Heart left ventricle (tissue), 16 donors: ENCODE measurements around the gene RXFP3. TPM values are rescaled to one million over a fixed set of nuclear protein-coding genes. Genes with fewer than 3 reads are reported as not detected.

Experiments
- ATAC-seq, 4 donors: fragments of 200-7000 bp; cut with Tn5 transposase; one replicate each; pipeline ENCODE4 v1.9.1; 2020 to 2022; ENCODE audit warnings: moderate library complexity in 4 of 4, mild to moderate bottlenecking in 3 of 4, moderate number of reproducible peaks in 1 of 4
- DNase-seq, 5 donors: peaks; one replicate each; pipeline ENCODE4 v3.0.0-alpha.2; 2020
- H3K27ac ChIP-seq, 12 donors: fragments of 200-600 bp; sonication (generic) in 4 of 12; one replicate each; pipeline versions ENCODE4 v1.5.0 to v1.8.0; 2016 to 2022; ENCODE audit warnings: mild to moderate bottlenecking in 2 of 12
- H3K27me3 ChIP-seq, 9 donors: fragments of 200-600 bp; sonication (generic) in 2 of 9; one replicate each; pipeline versions ENCODE4 v1.5.1 to v1.8.0; 2016 to 2022; ENCODE audit warnings: mild to moderate bottlenecking in 3 of 9
- H3K36me3 ChIP-seq, 9 donors: fragments of 200-600 bp; sonication (generic) in 2 of 9; one replicate each; pipeline versions ENCODE4 v1.5.0 to v1.8.0; 2018 to 2022; ENCODE audit warnings: mild to moderate bottlenecking in 2 of 9
- H3K4me1 ChIP-seq, 12 donors: fragments of 200-600 bp; sonication (generic) in 4 of 12; one replicate each; pipeline versions ENCODE4 v1.5.0 to v1.8.0; 2016 to 2022; ENCODE audit warnings: mild to moderate bottlenecking in 3 of 12
- H3K4me3 ChIP-seq, 12 donors: fragments of 200-600 bp; sonication (generic) in 4 of 12; one replicate each; pipeline versions ENCODE4 v1.5.0 to v1.8.0; 2017 to 2022; ENCODE audit warnings: mild to moderate bottlenecking in 9 of 12, moderate library complexity in 4 of 12
- H3K9me3 ChIP-seq, 12 donors: fragments of 200-600 bp; sonication (generic) in 4 of 12; one replicate each; pipeline versions ENCODE4 v1.5.0 to v1.8.0; 2016 to 2022; ENCODE audit warnings: mild to moderate bottlenecking in 1 of 12
- POLR2A ChIP-seq, 2 donors: fragments of 450-650 bp; IDR thresholded peaks; one replicate each; pipeline ENCODE4 v1.6.1; 2017; ENCODE audit warnings: antibody characterized with exemption in 2 of 2, mild to moderate bottlenecking in 2 of 2, moderate library complexity in 2 of 2
- WGBS, 4 donors: extraction: QIAGEN DNeasy Blood & Tissue Kit in 2 of 4; methylation state at CpG; one replicate each; pipeline versions ENCODE4 v1.1.5 to v1.1.7; 2013 to 2018; 5-methylcytosine and 5-hydroxymethylcytosine counted together
- intact Hi-C, 10 donors: fragments of 100-400 bp; cut with DNase I; formaldehyde crosslinking; loops; one replicate each; pipeline versions ENCODE4 v1.11.1 to v1.14.2; 2022
- polyA plus RNA-seq, 2 donors: library from polyadenylated mRNA; stranded (reverse); fragments of 200-250 nt; gene quantifications; one replicate each; pipeline ENCODE4 v1.2.3, GENCODE V29; 2013
- total RNA-seq, 9 donors: library from RNA; depleted of rRNA in 2 of 9; stranded (reverse); fragments of >200 nt in 2 of 9; fragmentation: NEBNext Ultra II Directional in 3 of 9; extraction: Animal tissue kit (Norgen Biotek cat#: 25700) in 3 of 9; gene quantifications; one replicate each; pipeline versions ENCODE4 v1.1.0 to v1.2.4, GENCODE V29; 2016 to 2023
- TF ChIP-seq, protein P1 (sequence below), 12 donors: fragments of 200-600 bp; sonication (generic) in 4 of 12; IDR thresholded peaks; one replicate each; pipeline versions ENCODE4 v1.5.0 to v1.8.0; 2018 to 2022; ENCODE audit warnings: antibody characterized with exemption in 12 of 12, mild to moderate bottlenecking in 5 of 12
- donor health status: ischemic (EF 13 %, LVEDD 7.1; RV severe dilation, severe dysfunction).
- donor health status: healthy with polysubstance abuse.
- donor health status: DM: no; HTN: yes; CAD: no.
- donor health status: DM: no; HTN: no; CAD: no.
- donor health status: ischemic (EF 25% LVEDD 6.9; RV normal size, moderate dysfunction).
- donor health status: ischemic (EF 25% LVEDD 5.7; RV mildly dilated, moderate dysfunction).
- donor health status: healthy.
- donor health status: DM: yes; HTN: yes; CAD: no.
- donor health status: ischemic (EF 35%, LVEDD 5.7; RV mildly dilated, moderate dysfunction).
- donor health status: nonischemic (EF 11% LVEDD 7.7; RV severe dilation, severe dysfunction).
- donor health status: DM: yes; HTN: yes; CAD: no.
- donor health status: PGD.
- donor health status: ischemic (EF 29% LVEDD 5.4; RV normal size, mild dysfunction).
- donor health status: nonischemic (EF 23%, LVEDD 6.1; RV moderate dilation, normal function).

The RXFP3 gene
- total and polyA plus RNA-seq, 11 donors: 0.03 TPM; not detected in 10

DNA sequence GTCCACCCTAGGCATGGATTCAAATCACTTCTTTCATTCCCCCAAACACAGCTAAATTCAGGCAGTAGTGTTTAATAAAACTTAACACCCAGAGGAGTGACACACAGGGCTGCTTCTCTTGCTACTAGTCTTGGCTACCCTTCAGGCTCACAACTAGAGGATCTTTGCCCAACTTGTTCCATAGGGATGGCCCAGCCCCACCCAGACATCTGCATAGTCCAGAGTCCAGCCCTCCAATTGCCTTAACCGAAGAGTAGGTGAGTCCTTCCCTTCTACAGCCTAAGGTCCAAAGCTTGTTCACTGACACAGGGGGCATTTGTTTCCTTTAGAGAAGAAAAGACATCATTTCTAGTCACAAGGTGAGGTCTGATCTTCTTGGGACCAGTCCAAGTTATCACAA, 15.2 kb upstream of the RXFP3 start:
- H3K36me3 ChIP-seq: no peaks in the 10 kb centered on the region
- no peak for DNase-seq
- no peak overlapping the region for H3K27ac ChIP-seq
- 89 to 97% (median 91%) methylated on average over 1 of the region's 1 CpG for WGBS, 4 donors
- no peaks in the 10 kb centered on the region for H3K27me3 ChIP-seq
- H3K4me1 ChIP-seq: no peaks in the 10 kb centered on the region
- H3K9me3 ChIP-seq: peaks cover 0 to 25% (median 7%) of the 10 kb centered on the region in 12 donors
- TF ChIP-seq POLR2A (IDR thresholded peaks at IDR 0.05): no peak
- TF ChIP-seq, protein P1, sequence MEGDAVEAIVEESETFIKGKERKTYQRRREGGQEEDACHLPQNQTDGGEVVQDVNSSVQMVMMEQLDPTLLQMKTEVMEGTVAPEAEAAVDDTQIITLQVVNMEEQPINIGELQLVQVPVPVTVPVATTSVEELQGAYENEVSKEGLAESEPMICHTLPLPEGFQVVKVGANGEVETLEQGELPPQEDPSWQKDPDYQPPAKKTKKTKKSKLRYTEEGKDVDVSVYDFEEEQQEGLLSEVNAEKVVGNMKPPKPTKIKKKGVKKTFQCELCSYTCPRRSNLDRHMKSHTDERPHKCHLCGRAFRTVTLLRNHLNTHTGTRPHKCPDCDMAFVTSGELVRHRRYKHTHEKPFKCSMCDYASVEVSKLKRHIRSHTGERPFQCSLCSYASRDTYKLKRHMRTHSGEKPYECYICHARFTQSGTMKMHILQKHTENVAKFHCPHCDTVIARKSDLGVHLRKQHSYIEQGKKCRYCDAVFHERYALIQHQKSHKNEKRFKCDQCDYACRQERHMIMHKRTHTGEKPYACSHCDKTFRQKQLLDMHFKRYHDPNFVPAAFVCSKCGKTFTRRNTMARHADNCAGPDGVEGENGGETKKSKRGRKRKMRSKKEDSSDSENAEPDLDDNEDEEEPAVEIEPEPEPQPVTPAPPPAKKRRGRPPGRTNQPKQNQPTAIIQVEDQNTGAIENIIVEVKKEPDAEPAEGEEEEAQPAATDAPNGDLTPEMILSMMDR (IDR thresholded peaks at IDR 0.05): no peak
- intact Hi-C loops: no loop called here
- no peak for ATAC-seq
- no peak overlapping the region for H3K4me3 ChIP-seq

DNA sequence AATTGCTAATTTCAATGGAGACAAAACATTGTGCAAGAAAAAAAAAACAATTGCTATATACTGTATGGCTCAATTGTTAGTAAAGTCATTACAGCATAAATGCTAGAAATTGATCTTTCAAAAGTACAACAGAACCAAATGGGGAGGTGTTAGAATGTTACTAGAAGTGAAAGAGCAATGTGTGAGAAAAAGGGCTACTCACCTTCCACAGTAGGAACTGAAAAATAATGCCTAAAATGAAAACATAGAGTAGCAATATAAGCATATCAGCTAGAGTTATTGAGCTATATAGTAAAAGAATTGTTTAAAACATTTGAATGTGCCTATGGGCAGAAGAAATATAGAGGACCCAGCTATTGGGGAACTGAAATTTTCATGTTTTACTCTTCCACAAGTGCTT, 10.9 kb upstream of the RXFP3 start:
- H3K36me3 ChIP-seq: no peaks in the 10 kb centered on the region
- intact Hi-C loops: no loop called here
- H3K27me3 ChIP-seq: no peaks in the 10 kb centered on the region
- DNase-seq (no peak), ATAC-seq (no peak)
- no peak overlapping the region for H3K4me3 ChIP-seq
- H3K9me3 ChIP-seq: no peaks in the 10 kb centered on the region
- H3K4me1 ChIP-seq: no peaks in the 10 kb centered on the region
- H3K27ac ChIP-seq: no peak overlapping the region
- no peak for TF ChIP-seq POLR2A (IDR thresholded peaks at IDR 0.05)
- TF ChIP-seq, protein P1 (IDR thresholded peaks at IDR 0.05): no peak

DNA sequence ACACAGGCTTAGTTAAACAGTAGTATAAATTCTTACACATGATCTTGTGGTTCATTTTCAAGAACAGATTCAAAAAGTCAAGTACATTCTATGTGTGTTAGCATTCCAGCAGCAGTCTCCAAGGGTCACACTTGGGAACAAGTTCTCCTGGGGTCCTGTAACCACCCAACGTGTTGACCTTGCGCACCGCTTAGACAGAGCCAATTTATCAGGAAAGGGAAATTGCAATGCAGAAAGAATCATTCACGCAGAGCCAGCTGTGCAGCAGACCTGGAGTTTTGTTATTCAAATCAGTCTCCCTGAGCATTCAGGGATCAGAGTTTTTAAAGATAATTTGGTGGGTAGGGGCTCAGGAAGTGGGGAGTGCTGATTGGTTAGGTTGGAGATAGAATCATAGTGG, 8.5 kb upstream of the RXFP3 start:
- no peak for ATAC-seq
- H3K36me3 ChIP-seq: no peaks in the 10 kb centered on the region
- TF ChIP-seq, protein P1 (IDR thresholded peaks at IDR 0.05): no peak
- no peak for TF ChIP-seq POLR2A (IDR thresholded peaks at IDR 0.05)
- no peak overlapping the region for H3K4me3 ChIP-seq
- no peak for DNase-seq
- H3K27me3 ChIP-seq: peaks cover 0 to 9% (median 0%) of the 10 kb centered on the region in 9 donors
- intact Hi-C loops: no loop called here
- WGBS, 4 donors: 45 to 58% (median 54%) methylated on average over 4 of the region's 4 CpGs
- H3K4me1 ChIP-seq: no peaks in the 10 kb centered on the region
- H3K27ac ChIP-seq: no peak overlapping the region
- H3K9me3 ChIP-seq: no peaks in the 10 kb centered on the region

DNA sequence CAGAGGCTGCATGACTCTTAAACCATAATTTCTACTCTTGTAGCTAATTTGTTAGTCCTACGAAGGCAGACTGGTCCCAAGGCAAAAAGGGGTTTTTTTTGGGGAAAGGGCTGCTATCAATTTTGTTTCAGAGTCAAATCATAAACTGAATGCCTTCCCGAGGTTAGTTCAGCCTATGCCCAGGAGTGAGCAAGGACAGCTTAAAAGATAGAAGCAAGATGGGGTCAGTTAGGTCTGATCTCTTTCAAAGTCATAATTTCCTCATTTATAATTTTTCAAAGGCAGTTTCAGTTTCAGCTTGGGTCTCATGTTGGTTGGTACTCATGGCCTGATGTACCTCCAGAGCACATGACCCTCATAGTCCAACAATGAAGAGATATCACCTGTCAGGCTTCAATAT, 7.9 kb upstream of the RXFP3 start:
- H3K27ac ChIP-seq: no peak overlapping the region
- H3K36me3 ChIP-seq: no peaks in the 10 kb centered on the region
- TF ChIP-seq, protein P1 (IDR thresholded peaks at IDR 0.05): no peak
- TF ChIP-seq POLR2A (IDR thresholded peaks at IDR 0.05): no peak
- no peak for ATAC-seq
- WGBS, 4 donors: 65 to 88% (median 77%) methylated on average over 2 of the region's 2 CpGs
- H3K4me1 ChIP-seq: no peaks in the 10 kb centered on the region
- H3K4me3 ChIP-seq: no peak overlapping the region
- intact Hi-C loops: no loop called here
- no peaks in the 10 kb centered on the region for H3K9me3 ChIP-seq
- no peak for DNase-seq
- H3K27me3 ChIP-seq: peaks cover 0 to 9% (median 0%) of the 10 kb centered on the region in 9 donors
